Naive thymus-derived CD4-positive, alpha-beta T cell (primary cell): ENCODE data around the gene SULF2. TPM values are rescaled to one million over a fixed set of nuclear protein-coding genes. Genes with fewer than 3 reads are reported as not detected.

ENCODE experiments used
- ATAC-seq: fragments of 150-1000 bp; cut with Tn5 transposase; 2 replicates; pipeline ENCODE4 v1.10.0; 2021; ENCODE audit warnings: mild to moderate bottlenecking, moderate library complexity
- CTCF ChIA-PET: fragments of 350-600 bp; sonication (Branson Sonifier 250); formaldehyde crosslinking; loops from one replicate; lab custom pipeline; 2021; ENCODE audit warnings: antibody characterized with exemption; lab: Charles Lee
- POLR2A ChIA-PET: fragments of 350-600 bp; sonication (Branson Sonifier 250); formaldehyde crosslinking; loops from one replicate; lab custom pipeline; 2021; ENCODE audit warnings: antibody characterized with exemption, inconsistent platforms; lab: Charles Lee
- DNase-seq, 9 donors: peaks; one replicate each; pipeline versions ENCODE4 v3.0.0 to v3.0.0-alpha.2; 2020 to 2022; ENCODE audit warnings: mixed read lengths in 1 of 9
- H3K27ac ChIP-seq: one replicate; pipeline ENCODE4 v1.7.0; 2013; ENCODE audit warnings: mild to moderate bottlenecking, low read depth, low read length, moderate library complexity
- H3K27me3 ChIP-seq, 2 donors: one replicate each; pipeline ENCODE4 v1.7.0; 2013; ENCODE audit warnings: low read length in 2 of 2, mild to moderate bottlenecking in 2 of 2, moderate library complexity in 2 of 2; ENCODE audit not compliant: control insufficient read depth in 2 of 2, insufficient read depth in 2 of 2
- H3K36me3 ChIP-seq, 3 experiments: 1 replicate in 2 of 3; 2 replicates in 1 of 3; pipeline ENCODE4 v1.7.0; 2013; ENCODE audit warnings: low read length in 3 of 3, mild to moderate bottlenecking in 3 of 3, moderate library complexity in 1 of 3; ENCODE audit not compliant: insufficient read depth in 3 of 3, control insufficient read depth in 2 of 3
- H3K4me1 ChIP-seq, 2 donors: one replicate each; pipeline ENCODE4 v1.7.0; 2013; ENCODE audit warnings: low read length in 2 of 2, mild to moderate bottlenecking in 2 of 2, moderate library complexity in 1 of 2; ENCODE audit not compliant: control insufficient read depth in 2 of 2, insufficient read depth in 2 of 2
- H3K4me3 ChIP-seq: 2 replicates; pipeline ENCODE4 v1.7.0; 2013; ENCODE audit warnings: mild to moderate bottlenecking, low read length
- H3K9me3 ChIP-seq, 3 experiments: 1 replicate in 2 of 3; 2 replicates in 1 of 3; pipeline ENCODE4 v1.7.0; 2013; ENCODE audit warnings: low read length in 3 of 3; ENCODE audit not compliant: control insufficient read depth in 2 of 3
- H3K27ac Mint-ChIP-seq, 9 donors: one replicate each; pipeline ENCODE4 v1.8.0; 2020 to 2022; ENCODE audit warnings: mixed read lengths in 9 of 9, mild to moderate bottlenecking in 8 of 9, moderate library complexity in 5 of 9, inconsistent platforms in 2 of 9
- H3K27me3 Mint-ChIP-seq, 5 donors: one replicate each; pipeline ENCODE4 v1.8.0; 2021 to 2022; ENCODE audit warnings: mixed read lengths in 5 of 5, mild to moderate bottlenecking in 1 of 5
- H3K36me3 Mint-ChIP-seq, 5 donors: one replicate each; pipeline ENCODE4 v1.8.0; 2020 to 2022; ENCODE audit warnings: mixed read lengths in 5 of 5, mild to moderate bottlenecking in 3 of 5, inconsistent platforms in 1 of 5
- H3K4me1 Mint-ChIP-seq, 7 donors: one replicate each; pipeline ENCODE4 v1.8.0; 2020 to 2022; ENCODE audit warnings: mixed read lengths in 7 of 7, mild to moderate bottlenecking in 3 of 7, inconsistent platforms in 1 of 7
- H3K4me3 Mint-ChIP-seq, 10 donors: one replicate each; pipeline ENCODE4 v1.8.0; 2020 to 2022; ENCODE audit warnings: mild to moderate bottlenecking in 10 of 10, mixed read lengths in 10 of 10, moderate library complexity in 6 of 10, inconsistent platforms in 2 of 10
- H3K9me3 Mint-ChIP-seq, 11 donors: one replicate each; pipeline ENCODE4 v1.8.0; 2020 to 2022; ENCODE audit warnings: mixed read lengths in 11 of 11, mild to moderate bottlenecking in 4 of 11, inconsistent platforms in 1 of 11, moderate library complexity in 1 of 11
- intact Hi-C, 2 donors: fragments of 100-400 bp; cut with micrococcal nuclease; formaldehyde crosslinking; loops; one replicate each; pipeline ENCODE4 v1.15.1; 2023
- polyA plus RNA-seq, 2 donors: library from polyadenylated mRNA; unstranded; fragments of 300-500 nt; fragmentation: Illumina TruSeq; gene quantifications; one replicate each; pipeline ENCODE4 v1.2.3, GENCODE V29; 2021
- total RNA-seq, 6 experiments: library from RNA in 5 of 6; stranded (reverse) in 5 of 6; gene quantifications; 1 replicate in 5 of 6; 2 replicates in 1 of 6; pipeline ENCODE4 v1.2.3 and lab custom pipeline; 2021 to 2026

SULF2 gene
- total and polyA plus RNA-seq, 7 experiments from 2014 or later = 0.43 to 133 (median 1.5) TPM

GRCh38 chr20:47652794-47653193 is 132.5 kb downstream of the SULF2 start:
- peaks cover 0 to 81% (median 28%) of the 10 kb centered on the region in 3 experiments for H3K36me3 ChIP-seq

GRCh38 chr20:47652301-47652700 is 133.0 kb downstream of the SULF2 start:
- Histone ChIP-seq H3K36me3 (peaks cover 0 to 86% (median 28%) of the 10 kb centered on the region in 3 experiments), H3K9me3 (no peaks in the 10 kb centered on the region), H3K4me1 (no peaks in the 10 kb centered on the region), H3K27me3 (no peaks in the 10 kb centered on the region), H3K27ac (no peak overlapping the region), H3K4me3 (no peak overlapping the region)
- Mint-ChIP-seq H3K27me3 (no peaks in the 10 kb centered on the region), H3K4me3 (no peak overlapping the region), H3K36me3 (peaks cover 10 to 44% (median 17%) of the 10 kb centered on the region in 5 donors), H3K27ac (peak overlapping the region in 3 of 9 donors; percentile 5 to 66 (median 46)), H3K4me1 (peaks cover 0 to 1% (median 0%) of the 10 kb centered on the region in 7 donors), H3K9me3 (no peaks in the 10 kb centered on the region)
- ChIA-PET CTCF (no interaction called here), POLR2A (no interaction called here)
- intact Hi-C loops = no loop called here
- ATAC-seq (no peak), DNase-seq (no peak)

More at GRCh38 chr20:47652794-47653193, 132.5 kb downstream of the SULF2 start:
- DNase-seq (no peak), ATAC-seq (no peak)
- Mint-ChIP-seq H3K9me3 (no peaks in the 10 kb centered on the region), H3K36me3 (peaks cover 10 to 48% (median 17%) of the 10 kb centered on the region in 5 donors), H3K4me1 (peaks cover 0 to 1% (median 0%) of the 10 kb centered on the region in 7 donors), H3K4me3 (no peak overlapping the region), H3K27me3 (no peaks in the 10 kb centered on the region), H3K27ac (peak overlapping the region in 3 of 9 donors; percentile 14 to 66 (median 47))
- ChIA-PET POLR2A (no interaction called here), CTCF (no interaction called here)
- intact Hi-C loops = no loop called here
- H3K4me3 ChIP-seq = no peak overlapping the region
- no peaks in the 10 kb centered on the region for H3K27me3 ChIP-seq
- no peaks in the 10 kb centered on the region for H3K4me1 ChIP-seq
- H3K9me3 ChIP-seq = no peaks in the 10 kb centered on the region
- no peak overlapping the region for H3K27ac ChIP-seq

- POLR2A ChIA-PET = no interaction called here
- Histone ChIP-seq H3K4me1 (no peaks in the 10 kb centered on the region), H3K36me3 (peaks cover 9 to 95% (median 31%) of the 10 kb centered on the region in 3 experiments), H3K9me3 (no peaks in the 10 kb centered on the region), H3K27me3 (no peaks in the 10 kb centered on the region), H3K27ac (no peak overlapping the region), H3K4me3 (no peak overlapping the region)
- no peaks in the 10 kb centered on the region for H3K9me3 Mint-ChIP-seq
- peaks cover 0 to 7% (median 1%) of the 10 kb centered on the region in 7 donors for H3K4me1 Mint-ChIP-seq
- DNase-seq (no peak), ATAC-seq (no peak)
- intact Hi-C loops = no loop called here
- CTCF ChIA-PET = no interaction called here
- no peak overlapping the region for H3K4me3 Mint-ChIP-seq
- peaks cover 13 to 55% (median 32%) of the 10 kb centered on the region in 5 donors for H3K36me3 Mint-ChIP-seq
- peak overlapping the region in 2 of 9 donors; percentile 25 to 66 for H3K27ac Mint-ChIP-seq
- no peaks in the 10 kb centered on the region for H3K27me3 Mint-ChIP-seq
Measured at GRCh38 chr20:47648943-47649342, 136.3 kb downstream of the SULF2 start.

GRCh38 chr20:47647994-47648393 is 137.3 kb downstream of the SULF2 start:
- no peak overlapping the region for H3K4me3 Mint-ChIP-seq
- peaks cover 20 to 58% (median 32%) of the 10 kb centered on the region in 5 donors for H3K36me3 Mint-ChIP-seq
- no peaks in the 10 kb centered on the region for H3K9me3 Mint-ChIP-seq
- Histone ChIP-seq H3K36me3 (peaks cover 9 to 92% (median 26%) of the 10 kb centered on the region in 3 experiments), H3K27ac (no peak overlapping the region), H3K9me3 (no peaks in the 10 kb centered on the region), H3K4me3 (no peak overlapping the region), H3K27me3 (no peaks in the 10 kb centered on the region), H3K4me1 (no peaks in the 10 kb centered on the region)
- POLR2A ChIA-PET = no interaction called here
- CTCF ChIA-PET = no interaction called here
- intact Hi-C loops = no loop called here
- H3K27me3 Mint-ChIP-seq = no peaks in the 10 kb centered on the region
- DNase-seq (no peak), ATAC-seq (no peak)
- peak overlapping the region in 2 of 9 donors; percentile 25 to 53 for H3K27ac Mint-ChIP-seq
- H3K4me1 Mint-ChIP-seq = peaks cover 0 to 7% (median 3%) of the 10 kb centered on the region in 7 donors

GRCh38 chr20:47645632-47646031 is 139.6 kb downstream of the SULF2 start:
- Histone ChIP-seq H3K27ac (no peak overlapping the region), H3K4me3 (no peak overlapping the region), H3K9me3 (no peaks in the 10 kb centered on the region), H3K4me1 (no peaks in the 10 kb centered on the region), H3K36me3 (peaks cover 18 to 89% (median 19%) of the 10 kb centered on the region in 3 experiments), H3K27me3 (no peaks in the 10 kb centered on the region)
- Mint-ChIP-seq H3K9me3 (no peaks in the 10 kb centered on the region), H3K4me1 (peaks cover 0 to 7% (median 2%) of the 10 kb centered on the region in 7 donors), H3K4me3 (no peak overlapping the region), H3K27ac (peak overlapping the region in 4 of 9 donors; percentile 33 to 87 (median 57)), H3K27me3 (no peaks in the 10 kb centered on the region), H3K36me3 (peaks cover 20 to 61% (median 33%) of the 10 kb centered on the region in 5 donors)
- POLR2A ChIA-PET = interaction anchor here (0.6 to 0.7 kb wide), 2 partner anchors 276 to 1291 kb away, joined by 3 read pairs; no protein-coding TSS in a partner anchor
- intact Hi-C loops = no loop called here
- CTCF ChIA-PET = interaction anchor here (0.6 to 1.0 kb wide), 2 partner anchors 23 to 32 kb away, joined by 3 read pairs; no protein-coding TSS in a partner anchor
- ATAC-seq = no peak
- no peak for DNase-seq

- Histone ChIP-seq H3K36me3 (peaks cover 8 to 81% (median 25%) of the 10 kb centered on the region in 3 experiments), H3K27ac (no peak overlapping the region), H3K4me1 (no peaks in the 10 kb centered on the region), H3K4me3 (no peak overlapping the region), H3K9me3 (no peaks in the 10 kb centered on the region), H3K27me3 (no peaks in the 10 kb centered on the region)
- CTCF ChIA-PET = interaction anchor here (0.6 to 0.8 kb wide), 2 partner anchors 80 to 416 kb away, joined by 3 read pairs; no protein-coding TSS in a partner anchor
- intact Hi-C loops = no loop called here
- Mint-ChIP-seq H3K4me3 (no peak overlapping the region), H3K27me3 (no peaks in the 10 kb centered on the region), H3K36me3 (peaks cover 25 to 67% (median 46%) of the 10 kb centered on the region in 5 donors), H3K4me1 (peaks cover 0 to 7% (median 2%) of the 10 kb centered on the region in 7 donors), H3K27ac (peak overlapping the region in 3 of 9 donors; percentile 11 to 56 (median 45)), H3K9me3 (no peaks in the 10 kb centered on the region)
- ATAC-seq (no peak), DNase-seq (no peak)
- POLR2A ChIA-PET = no interaction called here
Measured at GRCh38 chr20:47642624-47643023, 142.7 kb downstream of the SULF2 start.
